Loucy (cell line): ENCODE data around the gene PGC.

Source experiments
- H2AFZ ChIP-seq: fragments of 200-600 bp; sonication (generic); 2 replicates; pipeline ENCODE4 v1.6.0; 2016; ENCODE audit warnings: antibody characterized with exemption, mild to moderate bottlenecking, low read length, moderate library complexity
- H3F3A ChIP-seq: fragments of 200-600 bp; 2 replicates; pipeline ENCODE4 v1.6.0; 2016; ENCODE audit warnings: antibody characterized with exemption, low read depth, mild to moderate bottlenecking
- H3K27me3 ChIP-seq: fragments of 200-600 bp; sonication (generic); 2 replicates; pipeline ENCODE4 v1.6.1; 2014; ENCODE audit warnings: low read length, mild to moderate bottlenecking; ENCODE audit not compliant: insufficient read depth, poor library complexity, severe bottlenecking
- H3K36me3 ChIP-seq: fragments of 200-600 bp; sonication (generic); 2 replicates; pipeline ENCODE4 v1.6.1; 2016; ENCODE audit warnings: low read length; ENCODE audit not compliant: insufficient read depth
- H3K4me1 ChIP-seq: fragments of 200-600 bp; sonication (generic); 2 replicates; pipeline ENCODE4 v1.5.1; 2014; ENCODE audit warnings: low read length, mild to moderate bottlenecking; ENCODE audit not compliant: insufficient read depth, poor library complexity, severe bottlenecking
- H3K4me2 ChIP-seq: fragments of 200-600 bp; sonication (generic); 2 replicates; pipeline ENCODE4 v1.6.0; 2014; ENCODE audit warnings: antibody characterized with exemption, low read length, low read depth, mild to moderate bottlenecking; ENCODE audit not compliant: poor library complexity, severe bottlenecking
- H3K4me3 ChIP-seq: fragments of 200-600 bp; sonication (generic); 2 replicates; pipeline ENCODE4 v1.5.1; 2014; ENCODE audit warnings: low read length, mild to moderate bottlenecking, mixed read lengths; ENCODE audit not compliant: poor library complexity, severe bottlenecking
- H3K79me2 ChIP-seq: fragments of 200-600 bp; sonication (generic); 2 replicates; pipeline ENCODE4 v1.6.1; 2014; ENCODE audit warnings: low read length; ENCODE audit not compliant: insufficient read depth
- H3K9ac ChIP-seq: fragments of 200-600 bp; sonication (generic); 2 replicates; pipeline ENCODE4 v1.6.0; 2014; ENCODE audit warnings: mild to moderate bottlenecking, low read depth, low read length, moderate library complexity; ENCODE audit not compliant: poor library complexity, severe bottlenecking
- H3K9me2 ChIP-seq: fragments of 200-600 bp; sonication (generic); replicated peaks from 2 replicates; pipeline ENCODE4 v1.6.1; 2016; ENCODE audit warnings: low read depth, low read length, mixed read lengths
- H3K9me3 ChIP-seq: fragments of 200-600 bp; sonication (generic); 2 replicates; pipeline ENCODE4 v1.6.1; 2014; ENCODE audit warnings: mild to moderate bottlenecking, antibody characterized with exemption, low read length, low read depth; ENCODE audit not compliant: insufficient read depth
- H4K20me1 ChIP-seq: fragments of 200-600 bp; sonication (generic); 2 replicates; pipeline ENCODE4 v1.6.0; 2014; ENCODE audit warnings: antibody characterized with exemption, low read length, mild to moderate bottlenecking; ENCODE audit not compliant: insufficient read depth, poor library complexity, severe bottlenecking
- EZH2phosphoT487 ChIP-seq: fragments of 200-600 bp; IDR thresholded peaks from 2 replicates; pipeline ENCODE4 v1.6.1; 2018; ENCODE audit warnings: antibody characterized with exemption, mild to moderate bottlenecking, moderate library complexity, borderline replicate concordance
- TF ChIP-seq, protein P1 (sequence below): fragments of 200-600 bp; sonication (generic); conservative IDR thresholded peaks from 2 replicates; pipeline ENCODE4 v1.5.1; 2014; ENCODE audit warnings: mild to moderate bottlenecking, antibody characterized with exemption, low read length

PGC gene

DNA sequence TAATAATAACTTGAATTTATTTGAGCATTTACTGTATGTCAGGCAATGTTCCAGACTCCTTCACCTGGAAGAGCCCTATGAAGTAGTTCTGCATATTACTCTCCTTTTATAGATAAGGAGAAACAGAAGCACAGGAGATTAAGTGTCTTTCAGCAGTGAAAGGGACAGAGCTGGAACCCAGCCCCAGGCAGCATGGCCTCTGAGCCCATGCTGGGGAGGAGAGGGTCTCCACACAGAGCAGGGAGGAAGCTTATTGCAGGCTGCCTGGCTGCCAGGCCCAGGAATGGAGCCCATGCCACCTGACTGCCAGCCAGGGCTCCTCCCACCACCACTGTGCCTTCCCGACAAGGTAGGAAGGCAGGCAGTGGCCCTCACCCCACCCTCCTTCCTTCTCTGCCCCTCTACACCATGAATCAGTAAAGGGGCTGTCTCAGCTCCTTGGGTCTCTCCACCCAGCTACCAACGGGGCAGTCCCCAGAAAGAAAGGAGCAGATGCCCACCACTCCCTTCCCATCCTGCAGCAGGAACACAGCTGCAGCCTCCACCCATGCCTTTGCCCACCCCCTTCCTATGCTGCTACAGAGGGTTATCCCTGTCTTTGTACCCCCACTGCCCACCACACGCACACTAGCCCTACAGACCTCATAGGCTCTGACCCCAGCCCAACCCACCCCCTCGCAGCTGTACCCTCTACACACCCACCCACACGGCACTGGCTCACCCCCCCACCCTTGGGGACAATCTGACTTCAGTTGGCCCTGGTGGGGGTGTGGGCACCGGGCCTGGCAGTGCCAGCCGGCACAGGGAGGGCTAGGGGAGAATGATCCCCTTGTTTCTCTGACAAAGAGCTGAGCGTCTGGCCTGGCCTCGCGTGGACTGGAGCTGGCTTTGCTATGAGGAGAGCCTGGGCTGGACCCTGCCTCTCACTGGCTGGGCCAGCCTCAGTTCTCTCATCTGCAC, 53.6 kb downstream of the PGC start:
- H3K79me2 ChIP-seq: no peaks in the 10 kb centered on the region
- H3K9me3 ChIP-seq: no peaks in the 10 kb centered on the region
- TF ChIP-seq EZH2phosphoT487: no peak
- TF ChIP-seq, protein P1, sequence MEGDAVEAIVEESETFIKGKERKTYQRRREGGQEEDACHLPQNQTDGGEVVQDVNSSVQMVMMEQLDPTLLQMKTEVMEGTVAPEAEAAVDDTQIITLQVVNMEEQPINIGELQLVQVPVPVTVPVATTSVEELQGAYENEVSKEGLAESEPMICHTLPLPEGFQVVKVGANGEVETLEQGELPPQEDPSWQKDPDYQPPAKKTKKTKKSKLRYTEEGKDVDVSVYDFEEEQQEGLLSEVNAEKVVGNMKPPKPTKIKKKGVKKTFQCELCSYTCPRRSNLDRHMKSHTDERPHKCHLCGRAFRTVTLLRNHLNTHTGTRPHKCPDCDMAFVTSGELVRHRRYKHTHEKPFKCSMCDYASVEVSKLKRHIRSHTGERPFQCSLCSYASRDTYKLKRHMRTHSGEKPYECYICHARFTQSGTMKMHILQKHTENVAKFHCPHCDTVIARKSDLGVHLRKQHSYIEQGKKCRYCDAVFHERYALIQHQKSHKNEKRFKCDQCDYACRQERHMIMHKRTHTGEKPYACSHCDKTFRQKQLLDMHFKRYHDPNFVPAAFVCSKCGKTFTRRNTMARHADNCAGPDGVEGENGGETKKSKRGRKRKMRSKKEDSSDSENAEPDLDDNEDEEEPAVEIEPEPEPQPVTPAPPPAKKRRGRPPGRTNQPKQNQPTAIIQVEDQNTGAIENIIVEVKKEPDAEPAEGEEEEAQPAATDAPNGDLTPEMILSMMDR: no peak
- no peaks in the 10 kb centered on the region for H3F3A ChIP-seq
- no peak overlapping the region for H3K4me3 ChIP-seq
- no peaks in the 10 kb centered on the region for H3K27me3 ChIP-seq
- no peaks in the 10 kb centered on the region for H3K4me1 ChIP-seq
- H3K9ac ChIP-seq: no peak overlapping the region
- no peaks in the 10 kb centered on the region for H3K9me2 ChIP-seq
- H3K4me2 ChIP-seq: no peak overlapping the region
- no peaks in the 10 kb centered on the region for H3K36me3 ChIP-seq
- H4K20me1 ChIP-seq: no peaks in the 10 kb centered on the region
- H2AFZ ChIP-seq: no peak overlapping the region

DNA sequence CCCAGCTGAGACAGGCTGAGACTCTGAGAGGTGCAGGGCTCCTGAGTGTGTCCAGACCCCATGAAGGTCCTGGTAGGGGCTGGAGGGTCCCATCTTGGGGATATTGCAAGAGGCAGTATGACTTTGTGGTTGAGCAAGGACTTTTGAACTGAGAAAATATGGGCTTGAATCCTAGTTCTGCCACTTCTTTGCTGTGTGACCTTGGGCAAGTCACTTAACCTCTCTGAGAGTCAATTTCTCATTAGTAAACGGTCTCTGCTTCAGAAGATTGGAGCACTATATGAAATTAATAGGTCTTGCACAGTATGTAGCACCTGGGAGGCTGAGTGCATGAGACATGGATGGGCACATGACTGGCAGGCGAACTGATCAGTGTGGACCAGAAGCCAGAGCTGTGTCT, 54.5 kb downstream of the PGC start:
- H3K36me3 ChIP-seq: no peaks in the 10 kb centered on the region

DNA sequence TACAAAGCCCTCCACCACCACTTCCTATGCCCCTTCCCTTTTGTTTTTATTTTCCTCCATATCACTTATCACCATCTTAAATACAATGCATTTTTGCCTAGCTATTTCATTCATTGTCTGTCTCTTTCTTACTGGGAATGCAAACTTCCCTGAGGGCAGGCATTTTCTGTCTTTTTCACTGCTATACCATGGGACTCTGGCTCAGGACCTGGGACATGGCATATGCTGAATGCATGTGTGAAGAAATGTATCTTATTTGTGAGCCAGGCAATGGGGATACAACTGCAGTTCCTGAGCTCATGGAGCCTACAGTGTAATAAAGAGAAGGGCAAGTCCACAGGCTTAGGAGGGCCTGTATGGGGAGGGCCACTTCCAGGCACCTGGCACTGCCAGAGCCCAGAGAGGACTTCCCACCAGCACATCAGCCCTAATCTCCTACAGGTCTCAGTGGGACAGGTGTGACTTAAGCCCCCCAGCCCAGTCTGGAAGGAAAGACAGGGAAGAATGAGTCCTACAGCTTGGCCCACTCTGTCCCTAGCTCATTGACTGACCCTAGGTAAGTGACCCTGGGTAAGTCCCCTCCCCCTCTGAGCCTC, 55.0 kb downstream of the PGC start:
- no peaks in the 10 kb centered on the region for H3K27me3 ChIP-seq
- H3K36me3 ChIP-seq: no peaks in the 10 kb centered on the region
- H3F3A ChIP-seq: no peaks in the 10 kb centered on the region
- no peak overlapping the region for H3K4me2 ChIP-seq
- no peaks in the 10 kb centered on the region for H3K4me1 ChIP-seq
- H2AFZ ChIP-seq: no peak overlapping the region
- H3K9me3 ChIP-seq: no peaks in the 10 kb centered on the region
- no peak overlapping the region for H3K4me3 ChIP-seq
- H3K79me2 ChIP-seq: no peaks in the 10 kb centered on the region
- no peaks in the 10 kb centered on the region for H3K9me2 ChIP-seq
- H4K20me1 ChIP-seq: no peaks in the 10 kb centered on the region
- no peak for TF ChIP-seq EZH2phosphoT487
- TF ChIP-seq, protein P1: no peak
- H3K9ac ChIP-seq: no peak overlapping the region

More for the DNA sequence above, 54.5 kb downstream of the PGC start:
- Histone ChIP-seq H4K20me1 (no peaks in the 10 kb centered on the region), H3K9me2 (no peaks in the 10 kb centered on the region), H3K4me2 (no peak overlapping the region), H3K4me3 (no peak overlapping the region), H3K9me3 (no peaks in the 10 kb centered on the region), H3K27me3 (no peaks in the 10 kb centered on the region), H3K4me1 (no peaks in the 10 kb centered on the region), H3K9ac (no peak overlapping the region), H3K79me2 (no peaks in the 10 kb centered on the region), H2AFZ (no peak overlapping the region), H3F3A (no peaks in the 10 kb centered on the region)
- TF ChIP-seq, protein P1: no peak
- no peak for TF ChIP-seq EZH2phosphoT487
